ENCODE measurements around the gene TRIM13.

DNA sequence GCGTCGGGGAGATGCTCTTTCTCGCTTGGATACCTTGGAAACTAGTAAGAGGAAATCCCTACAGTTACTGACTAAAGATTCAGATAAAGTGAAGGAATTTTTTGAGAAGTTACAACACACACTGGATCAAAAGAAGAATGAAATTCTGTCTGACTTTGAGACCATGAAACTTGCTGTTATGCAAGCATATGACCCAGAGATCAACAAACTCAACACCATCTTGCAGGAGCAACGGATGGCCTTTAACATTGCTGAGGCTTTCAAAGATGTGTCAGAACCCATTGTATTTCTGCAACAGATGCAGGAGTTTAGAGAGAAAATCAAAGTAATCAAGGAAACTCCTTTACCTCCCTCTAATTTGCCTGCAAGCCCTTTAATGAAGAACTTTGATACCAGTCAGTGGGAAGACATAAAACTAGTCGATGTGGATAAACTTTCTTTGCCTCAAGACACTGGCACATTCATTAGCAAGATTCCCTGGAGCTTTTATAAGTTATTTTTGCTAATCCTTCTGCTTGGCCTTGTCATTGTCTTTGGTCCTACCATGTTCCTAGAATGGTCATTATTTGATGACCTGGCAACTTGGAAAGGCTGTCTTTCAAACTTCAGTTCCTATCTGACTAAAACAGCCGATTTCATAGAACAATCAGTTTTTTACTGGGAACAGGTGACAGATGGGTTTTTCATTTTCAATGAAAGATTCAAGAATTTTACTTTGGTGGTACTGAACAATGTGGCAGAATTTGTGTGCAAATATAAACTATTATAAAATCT lies 15.7 kb downstream of the TRIM13 start:
- TF ChIP-seq CTCF (IDR thresholded peaks at IDR 0.05) (no peak), POLR2A (IDR thresholded peaks at IDR 0.05; ENCODE audit: low read depth) (no peak)
